NT2/D1 (cell line): ENCODE results near the gene BEND4.

Source experiments
- DNase-seq: peaks from one replicate; pipeline ENCODE4 v3.0.0-alpha.2; 2011; ENCODE audit warnings: low read depth, low spot score
- H3K27me3 ChIP-seq: 2 replicates; pipeline ENCODE4 v1.6.0; 2011; ENCODE audit warnings: mild to moderate bottlenecking; ENCODE audit not compliant: insufficient read length, insufficient read depth
- H3K36me3 ChIP-seq: 2 replicates; pipeline ENCODE4 v1.6.1; 2011; ENCODE audit warnings: mild to moderate bottlenecking, low read length, mixed read lengths; ENCODE audit not compliant: insufficient read depth, insufficient read length
- H3K4me1 ChIP-seq: 2 replicates; pipeline ENCODE4 v1.5.1; 2011; ENCODE audit not compliant: insufficient read depth, insufficient read length
- H3K4me3 ChIP-seq: 2 replicates; pipeline ENCODE4 v1.5.1; 2011; ENCODE audit warnings: low read depth; ENCODE audit not compliant: insufficient read length
- H3K9ac ChIP-seq: 2 replicates; pipeline ENCODE4 v1.6.0; 2011; ENCODE audit warnings: low read depth; ENCODE audit not compliant: insufficient read length
- H3K9me3 ChIP-seq: 2 replicates; pipeline ENCODE4 v1.5.1; 2011; ENCODE audit warnings: mild to moderate bottlenecking, low read length; ENCODE audit not compliant: insufficient read depth
- SUZ12 ChIP-seq: IDR thresholded peaks from 2 replicates; pipeline ENCODE4 v1.6.1; 2011; ENCODE audit not compliant: insufficient read length, insufficient read depth; ENCODE audit errors: extremely low read depth
- YY1 ChIP-seq: IDR thresholded peaks from 2 replicates; pipeline ENCODE4 v1.6.1; 2011; ENCODE audit not compliant: insufficient read length, insufficient read depth
- ZNF274 ChIP-seq: IDR thresholded peaks from 2 replicates; pipeline ENCODE4 v1.6.1; 2011; ENCODE audit warnings: mild to moderate bottlenecking, low read depth, low read length

The BEND4 gene

DNA sequence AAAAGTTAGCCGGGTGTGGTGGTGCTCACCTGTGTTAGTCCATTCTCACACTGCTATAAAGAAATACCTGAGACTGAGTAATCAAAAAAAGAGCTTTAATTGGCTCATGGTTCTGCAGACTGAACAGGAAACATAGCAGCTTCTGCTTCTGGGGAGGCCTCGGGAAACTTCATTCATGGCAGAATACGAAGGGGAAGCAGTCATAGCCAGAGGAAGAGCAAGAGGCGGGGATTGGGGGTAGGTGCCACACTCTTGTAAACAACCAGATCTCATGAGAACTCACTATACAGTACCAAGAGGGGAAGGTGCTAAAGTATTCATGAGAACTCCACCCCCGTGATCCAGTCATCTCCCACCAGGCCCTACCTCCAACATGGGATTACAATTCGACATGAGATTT is 64.1 kb downstream of the BEND4 start:
- Histone ChIP-seq H3K27me3 (no peaks in the 10 kb centered on the region), H3K4me1 (no peaks in the 10 kb centered on the region), H3K36me3 (no peaks in the 10 kb centered on the region), H3K4me3 (no peak overlapping the region), H3K9me3 (no peaks in the 10 kb centered on the region), H3K9ac (no peak overlapping the region)
- DNase-seq, result no peak
- TF ChIP-seq SUZ12, result no peak
- TF ChIP-seq ZNF274, result no peak
- TF ChIP-seq YY1, result no peak

GRCh38 chr4:42083816-42084215 is 68.6 kb downstream of the BEND4 start:
- no peaks in the 10 kb centered on the region for H3K9me3 ChIP-seq
- DNase-seq, result no peak
- H3K36me3 ChIP-seq, result peaks cover 7% of the 10 kb centered on the region
- H3K4me3 ChIP-seq, result no peak overlapping the region
- H3K9ac ChIP-seq, result no peak overlapping the region
- no peak for TF ChIP-seq SUZ12
- no peaks in the 10 kb centered on the region for H3K4me1 ChIP-seq
- H3K27me3 ChIP-seq, result no peaks in the 10 kb centered on the region

- H3K9ac ChIP-seq, result no peak overlapping the region
- TF ChIP-seq ZNF274, result no peak
- no peak for TF ChIP-seq SUZ12
- TF ChIP-seq YY1, result no peak
- H3K4me3 ChIP-seq, result no peak overlapping the region
- no peaks in the 10 kb centered on the region for H3K9me3 ChIP-seq
- DNase-seq, result no peak
- no peaks in the 10 kb centered on the region for H3K4me1 ChIP-seq
- peaks cover 10% of the 10 kb centered on the region for H3K36me3 ChIP-seq
- H3K27me3 ChIP-seq, result no peaks in the 10 kb centered on the region
Measured at GRCh38 chr4:42080306-42080705, 72.1 kb downstream of the BEND4 start.

DNA sequence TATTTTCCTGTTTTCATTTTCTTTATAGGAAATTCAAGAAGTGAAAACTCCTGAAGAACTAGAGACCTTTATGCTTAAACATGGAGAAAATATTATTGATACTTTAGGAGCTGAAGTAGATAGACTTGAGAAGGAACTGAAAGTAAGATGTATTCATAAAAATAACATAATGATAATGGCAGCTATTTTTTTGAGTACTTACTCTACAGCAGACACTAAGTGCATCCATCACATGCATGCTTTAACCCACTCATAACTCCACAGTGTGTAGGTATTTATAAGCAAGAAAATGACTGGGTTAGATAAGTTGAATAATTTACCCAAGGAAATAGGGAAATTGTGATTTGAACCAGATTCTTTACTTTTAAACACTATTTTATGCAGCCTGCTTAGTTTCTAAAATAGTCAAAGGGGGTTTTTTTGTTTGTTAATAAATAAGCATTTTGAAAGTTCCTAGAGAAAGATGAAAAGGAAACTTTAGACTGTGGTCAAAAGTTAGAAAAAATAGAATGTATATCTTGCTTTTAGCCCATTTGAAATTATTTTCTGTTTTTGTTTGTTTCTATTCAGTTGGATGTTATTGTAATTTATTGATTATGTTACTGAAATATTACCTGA is 74.2 kb downstream of the BEND4 start:
- Histone ChIP-seq H3K9ac (no peak overlapping the region), H3K36me3 (peaks cover 10% of the 10 kb centered on the region), H3K27me3 (no peaks in the 10 kb centered on the region), H3K4me1 (no peaks in the 10 kb centered on the region), H3K4me3 (no peak overlapping the region), H3K9me3 (no peaks in the 10 kb centered on the region)
- DNase-seq, result no peak
- TF ChIP-seq SUZ12 (no peak), ZNF274 (no peak), YY1 (no peak)

DNA sequence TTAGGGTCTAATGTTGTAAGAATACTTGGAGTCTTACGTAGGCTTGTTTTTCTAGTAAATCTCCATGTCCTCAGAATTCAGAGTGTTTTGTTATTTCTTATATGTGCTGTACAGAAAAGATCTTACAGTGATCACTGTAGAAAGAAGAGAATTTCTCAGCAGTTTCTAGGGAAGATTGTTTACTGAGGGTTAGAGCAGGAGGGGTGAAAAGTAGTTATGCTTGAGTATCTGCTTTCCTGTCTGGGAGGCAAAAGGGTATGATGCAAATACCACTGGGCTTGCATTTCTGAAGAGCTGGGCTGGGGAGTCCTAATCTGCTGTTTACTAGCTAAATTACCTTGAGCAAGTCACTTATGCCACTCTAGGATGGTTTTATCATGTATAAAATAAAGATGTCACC is 78.2 kb downstream of the BEND4 start:
- no peak for DNase-seq
- Histone ChIP-seq H3K9ac (no peak overlapping the region), H3K27me3 (no peaks in the 10 kb centered on the region), H3K4me1 (no peaks in the 10 kb centered on the region), H3K4me3 (no peak overlapping the region), H3K9me3 (no peaks in the 10 kb centered on the region), H3K36me3 (peaks cover 3% of the 10 kb centered on the region)
- TF ChIP-seq ZNF274 (no peak), SUZ12 (no peak), YY1 (no peak)

DNA sequence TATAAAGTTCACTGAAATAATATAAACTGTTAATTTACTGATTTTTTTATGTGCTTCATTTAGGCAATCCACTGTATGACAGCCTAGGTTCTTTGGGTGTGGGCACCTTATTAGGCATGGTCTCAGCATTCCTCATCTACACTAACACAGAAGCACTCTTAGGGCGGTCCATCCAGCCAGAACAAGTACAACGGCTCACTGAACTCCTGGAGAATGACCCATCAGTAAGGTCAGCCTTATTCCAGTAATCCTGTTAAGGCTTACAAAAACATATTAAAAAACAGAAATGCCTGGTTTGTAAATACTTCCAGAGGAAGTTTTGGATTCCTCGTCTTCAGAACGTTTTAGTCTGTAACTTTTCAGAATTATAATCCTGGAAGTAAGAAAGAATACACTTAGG is 82.0 kb downstream of the BEND4 start:
- Histone ChIP-seq H3K9me3 (no peaks in the 10 kb centered on the region), H3K4me1 (no peaks in the 10 kb centered on the region), H3K27me3 (no peaks in the 10 kb centered on the region), H3K4me3 (no peak overlapping the region), H3K9ac (no peak overlapping the region), H3K36me3 (peaks cover 9% of the 10 kb centered on the region)
- TF ChIP-seq ZNF274, result no peak
- no peak for TF ChIP-seq SUZ12
- DNase-seq, result no peak

DNA sequence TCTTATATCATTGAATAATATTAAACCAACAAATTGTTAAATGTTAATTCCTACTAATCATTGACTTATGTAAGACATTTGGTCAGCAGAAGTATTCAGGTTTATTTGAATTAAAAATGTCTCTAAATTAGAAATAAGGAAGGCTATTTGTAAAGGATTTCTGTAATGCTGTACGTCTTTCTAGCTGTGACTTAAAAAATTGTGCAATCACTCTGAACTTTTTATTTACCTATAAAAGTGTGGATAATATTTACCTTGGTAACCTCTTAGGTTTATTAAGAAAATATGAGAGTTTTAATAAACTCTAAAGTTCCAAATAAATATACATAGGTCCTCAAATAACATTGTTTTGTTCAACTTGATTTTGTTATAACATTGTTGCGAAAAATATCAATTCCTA is 85.2 kb downstream of the BEND4 start:
- no peak overlapping the region for H3K4me3 ChIP-seq
- H3K36me3 ChIP-seq, result peaks cover 20% of the 10 kb centered on the region
- H3K4me1 ChIP-seq, result no peaks in the 10 kb centered on the region
- H3K9me3 ChIP-seq, result no peaks in the 10 kb centered on the region
- no peak overlapping the region for H3K9ac ChIP-seq
- no peak for TF ChIP-seq ZNF274
- TF ChIP-seq SUZ12, result no peak
- no peak for TF ChIP-seq YY1
- no peak for DNase-seq
- H3K27me3 ChIP-seq, result no peaks in the 10 kb centered on the region
